ENCODE data around the gene DCST2.

Gene DCST2

DNA sequence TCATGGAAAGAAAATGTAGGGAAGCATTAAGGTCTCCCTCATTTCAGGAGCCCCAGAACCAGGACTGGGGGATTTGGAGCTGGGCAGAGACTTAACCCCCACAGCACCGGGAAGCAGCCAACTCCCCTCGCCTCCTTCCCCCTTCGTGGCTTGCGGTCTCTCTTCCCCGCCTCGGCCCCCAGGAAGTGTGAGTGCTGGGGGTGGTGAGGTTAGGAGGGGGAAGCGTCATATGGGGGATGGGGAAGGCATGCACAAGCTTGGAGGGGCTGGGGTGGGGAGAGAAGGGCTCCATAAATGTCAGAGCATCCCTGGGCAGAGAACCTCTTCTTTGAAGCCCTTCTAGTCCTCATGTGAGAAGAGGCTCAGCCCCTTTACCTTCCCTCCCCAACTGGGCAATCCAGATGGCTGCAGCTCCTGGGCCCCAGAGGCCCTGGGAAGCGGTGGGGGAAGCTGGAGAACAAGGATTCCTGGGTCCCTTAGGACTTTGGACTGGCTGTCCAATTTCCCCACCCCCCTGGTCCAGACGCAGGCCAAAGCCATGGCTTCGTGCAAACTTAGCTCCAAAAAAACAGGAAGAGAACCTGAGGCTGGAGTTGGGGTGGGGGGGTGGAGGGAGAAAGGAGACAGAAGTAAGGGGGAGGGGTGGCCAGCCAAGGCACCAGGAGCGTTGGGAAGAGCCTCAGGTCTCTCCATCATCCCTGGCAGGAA, 23.2 kb downstream of the DCST2 start:
- no peak for DNase-seq (ENCODE audit: low read depth, low spot score)

DNA sequence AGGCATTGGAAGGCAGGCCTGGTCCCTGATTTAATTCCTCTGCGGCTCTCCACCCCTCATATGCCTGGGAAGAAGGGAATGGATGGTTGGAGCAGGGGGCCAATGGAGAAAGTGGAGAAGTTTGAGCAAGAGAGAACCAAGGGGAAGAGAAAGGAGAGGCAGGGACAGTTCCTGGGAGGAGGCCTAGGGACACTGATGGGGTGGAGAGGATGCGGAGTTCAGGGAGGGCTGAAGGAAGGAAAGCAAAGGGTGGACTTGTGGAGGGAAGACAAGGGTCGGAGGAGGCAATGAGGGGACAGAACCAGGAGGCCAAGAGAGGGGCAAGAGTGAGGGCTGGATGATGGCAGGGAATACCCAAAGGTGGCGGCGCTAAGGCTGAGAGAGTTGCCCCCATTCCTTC, 23.8 kb downstream of the DCST2 start:
- DNase-seq (ENCODE audit: low read depth, low spot score), result no peak

DNA sequence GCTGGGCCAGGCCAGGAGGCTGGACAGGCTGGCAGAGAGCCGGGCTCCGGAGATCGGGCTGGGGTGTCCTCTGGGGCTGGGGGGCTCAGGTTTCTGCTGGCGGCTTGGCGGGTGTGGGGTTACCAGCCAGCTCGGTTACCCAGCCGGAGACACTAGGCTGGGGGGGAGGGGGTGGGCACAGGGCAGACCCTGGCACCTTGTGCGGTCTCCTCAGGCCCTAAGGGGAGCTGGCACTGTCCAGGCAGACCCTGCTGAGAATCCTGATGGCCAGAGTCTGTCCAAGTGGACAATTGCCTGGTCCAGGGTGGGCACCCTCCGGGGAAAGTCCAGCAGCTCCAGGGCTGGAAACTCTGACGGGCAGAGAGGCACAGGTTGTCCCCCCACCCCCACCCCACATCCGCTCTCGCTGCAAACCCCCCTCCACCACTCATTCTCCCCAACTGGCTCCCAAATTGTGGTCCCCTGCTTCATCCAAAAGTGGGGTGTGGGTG, 24.3 kb downstream of the DCST2 start:
- no peak for DNase-seq (ENCODE audit: low read depth, low spot score)

DNA sequence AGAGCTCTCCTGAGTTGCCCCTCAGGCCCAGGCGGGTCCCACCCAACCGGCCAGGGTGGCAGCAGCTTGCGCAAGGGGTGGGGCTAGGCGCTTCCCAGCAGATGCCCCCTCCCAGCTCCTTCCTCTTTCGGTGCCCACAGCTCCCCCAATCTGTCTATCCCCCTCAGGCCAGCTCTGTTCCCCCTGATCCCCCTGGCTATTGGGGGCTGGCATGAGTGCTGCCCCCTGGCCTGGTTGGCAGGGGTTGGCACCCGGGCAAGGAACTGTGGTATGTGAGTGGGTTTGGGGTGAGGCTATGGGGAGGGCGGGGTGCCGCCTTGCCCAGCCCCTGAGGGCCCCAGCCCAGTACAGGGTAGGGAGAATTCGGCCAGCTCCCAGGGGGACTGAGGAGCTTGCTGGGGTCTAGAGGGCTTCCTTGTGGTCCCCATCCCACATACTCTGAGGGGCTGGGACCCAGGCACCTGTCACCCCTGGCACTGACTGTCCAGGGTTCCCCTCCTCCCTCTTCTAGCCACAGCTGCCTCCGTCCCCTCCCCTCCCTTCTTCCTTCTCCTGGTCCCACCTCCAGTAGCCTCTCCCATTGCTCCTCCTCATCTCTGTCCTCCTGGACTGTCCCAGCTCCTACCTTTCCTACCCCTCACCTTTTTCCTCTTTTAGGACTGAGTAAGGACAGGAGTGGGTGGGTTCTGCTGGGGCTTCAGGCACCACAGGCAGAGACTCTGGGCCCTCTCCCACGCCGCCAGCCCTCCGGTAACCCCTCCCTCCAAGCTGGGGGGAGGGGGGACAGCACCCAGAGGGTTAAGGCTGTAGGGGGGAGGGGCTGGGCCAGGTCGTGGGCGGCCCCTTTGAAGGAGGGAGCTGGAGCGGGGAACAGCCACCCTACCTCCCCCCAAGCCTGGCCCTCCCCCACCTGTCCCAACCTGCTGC, 25.3 kb downstream of the DCST2 start:
- DNase-seq (ENCODE audit: low read depth, low spot score), result no peak

DNA sequence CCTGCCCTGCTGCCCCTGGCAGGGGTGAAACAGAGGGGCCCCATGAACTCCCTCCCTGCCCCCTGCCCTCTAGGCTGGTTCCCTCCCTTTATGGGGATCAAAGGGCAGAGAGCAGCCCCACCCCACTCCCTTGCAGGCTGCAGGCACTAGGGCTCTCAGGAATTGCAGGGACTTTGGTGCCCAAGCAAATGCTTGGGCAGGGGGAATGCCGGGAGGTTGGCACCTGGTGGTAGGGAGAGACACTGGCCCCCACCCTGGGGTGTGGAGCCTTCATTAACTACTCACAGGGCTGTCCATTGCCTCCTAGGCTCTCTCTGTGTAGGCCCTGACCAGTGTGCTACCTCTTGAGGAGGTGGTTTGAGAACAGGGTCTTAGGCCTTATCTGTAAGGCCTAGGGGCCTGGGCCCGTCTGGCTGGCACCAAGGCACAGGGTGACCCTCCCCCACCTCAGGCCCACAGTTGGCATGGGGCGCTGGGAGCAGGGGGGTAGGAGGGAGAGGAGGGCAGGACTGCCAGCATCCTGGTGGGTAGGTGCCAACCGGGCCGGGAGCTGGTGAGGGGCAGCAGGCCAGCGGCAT, 26.2 kb downstream of the DCST2 start:
- DNase-seq (ENCODE audit: low read depth, low spot score), result no peak

DNA sequence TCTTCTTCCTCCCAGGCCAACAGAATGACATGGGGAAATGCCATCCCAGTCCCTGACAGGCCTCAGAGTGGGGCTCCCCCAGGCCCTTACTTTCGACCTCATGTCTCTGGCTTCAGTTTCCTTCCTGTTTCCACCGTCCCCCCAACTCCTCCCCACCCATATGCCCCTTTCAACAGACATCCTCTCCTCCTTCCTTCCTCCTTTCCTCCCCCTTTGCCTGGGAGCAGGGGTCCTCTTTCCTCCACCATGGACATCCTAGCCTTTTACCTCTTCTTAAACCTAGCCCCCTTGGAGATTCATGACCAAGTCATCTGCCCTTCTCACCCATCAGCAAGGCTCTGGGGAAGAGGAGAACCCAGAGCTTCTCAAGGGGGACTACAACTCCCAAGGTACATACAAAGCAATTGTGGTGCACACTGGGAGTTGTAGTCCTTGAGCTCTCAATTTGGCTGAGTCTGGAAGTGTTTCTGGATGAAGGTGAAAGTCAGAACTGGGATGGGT, 26.9 kb downstream of the DCST2 start:
- no peak for DNase-seq (ENCODE audit: low read depth, low spot score)

DNA sequence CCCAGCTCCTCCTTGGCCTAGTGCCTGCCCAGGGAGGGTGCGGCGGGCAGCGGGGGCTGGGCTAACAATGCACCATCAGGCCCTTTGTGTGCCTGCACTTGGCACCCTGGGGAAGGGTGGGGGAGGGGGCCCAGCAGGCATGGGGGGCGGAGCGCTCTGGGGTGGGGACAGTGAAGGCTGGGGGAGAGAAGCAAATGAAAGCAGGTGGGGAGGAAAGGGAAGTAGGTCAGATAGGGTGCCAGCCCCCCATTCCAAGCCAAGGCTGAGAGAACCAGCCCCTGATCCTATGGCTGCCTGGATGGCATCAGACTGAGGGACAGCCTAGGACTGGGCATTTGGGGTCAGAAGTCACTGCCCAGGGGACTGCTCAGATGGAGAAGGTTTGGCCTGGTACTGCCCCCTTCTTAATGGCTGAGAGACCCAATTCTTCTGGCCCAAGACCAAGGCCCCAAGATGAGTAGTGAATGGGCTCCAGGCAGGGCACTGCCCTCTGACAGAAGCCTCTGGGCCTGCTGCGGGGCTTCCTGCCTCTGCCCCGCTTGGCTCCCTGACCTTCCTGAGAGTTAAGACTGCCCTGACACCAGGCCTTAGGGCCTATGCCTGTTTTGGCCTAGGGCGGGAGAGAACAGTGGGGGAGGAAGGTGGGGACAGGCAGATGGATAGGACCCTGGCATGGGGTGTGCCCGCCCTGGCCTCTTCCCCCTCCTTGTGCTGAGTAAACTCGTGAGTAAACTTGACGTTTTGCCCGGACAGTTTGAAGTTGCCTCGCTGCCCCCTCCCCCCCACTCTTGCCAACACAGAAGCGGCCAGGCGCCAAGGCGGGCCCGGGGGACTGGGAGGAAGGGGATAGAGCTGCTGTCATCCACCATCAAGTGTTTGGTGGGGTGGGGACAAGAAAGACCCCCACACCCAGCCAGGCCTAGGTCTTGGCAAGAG, 28.2 kb downstream of the DCST2 start:
- no peak for DNase-seq (ENCODE audit: low read depth, low spot score)

DNA sequence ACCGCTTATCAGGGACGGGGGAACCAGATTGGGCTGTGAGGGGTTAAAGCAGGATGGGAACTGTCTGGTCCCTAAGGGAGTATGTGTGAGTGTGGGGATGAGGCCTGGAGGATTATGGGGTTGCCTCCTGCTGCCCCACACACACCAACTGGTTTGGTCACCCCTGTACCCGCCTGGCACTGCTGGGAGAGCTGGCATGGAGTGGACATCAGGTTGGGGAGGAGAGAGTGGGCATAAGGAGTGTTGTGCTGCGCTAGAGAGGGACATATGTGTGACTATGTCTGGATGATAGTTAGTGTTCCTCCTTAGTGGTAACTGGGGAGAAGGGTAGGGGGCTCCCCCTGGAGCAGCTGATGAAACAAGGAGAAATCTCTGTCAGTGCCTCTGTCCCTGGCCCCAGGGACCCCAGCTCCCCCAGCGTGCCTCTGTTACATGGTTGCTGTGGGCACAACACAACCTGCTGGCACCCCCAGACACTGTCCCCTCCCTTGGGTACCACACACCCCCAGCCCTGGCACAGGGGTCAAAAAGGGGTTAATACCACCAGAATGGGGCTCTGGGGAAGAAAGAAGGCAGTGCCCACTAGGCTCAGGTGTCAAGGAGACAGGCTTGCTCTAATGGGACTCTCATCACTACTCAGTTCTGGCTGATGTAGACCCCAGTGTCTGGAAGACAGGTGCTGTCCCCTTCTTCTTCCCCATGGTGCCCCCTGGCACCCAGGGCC, 29.1 kb downstream of the DCST2 start:
- no peak for DNase-seq (ENCODE audit: low read depth, low spot score)

DNA sequence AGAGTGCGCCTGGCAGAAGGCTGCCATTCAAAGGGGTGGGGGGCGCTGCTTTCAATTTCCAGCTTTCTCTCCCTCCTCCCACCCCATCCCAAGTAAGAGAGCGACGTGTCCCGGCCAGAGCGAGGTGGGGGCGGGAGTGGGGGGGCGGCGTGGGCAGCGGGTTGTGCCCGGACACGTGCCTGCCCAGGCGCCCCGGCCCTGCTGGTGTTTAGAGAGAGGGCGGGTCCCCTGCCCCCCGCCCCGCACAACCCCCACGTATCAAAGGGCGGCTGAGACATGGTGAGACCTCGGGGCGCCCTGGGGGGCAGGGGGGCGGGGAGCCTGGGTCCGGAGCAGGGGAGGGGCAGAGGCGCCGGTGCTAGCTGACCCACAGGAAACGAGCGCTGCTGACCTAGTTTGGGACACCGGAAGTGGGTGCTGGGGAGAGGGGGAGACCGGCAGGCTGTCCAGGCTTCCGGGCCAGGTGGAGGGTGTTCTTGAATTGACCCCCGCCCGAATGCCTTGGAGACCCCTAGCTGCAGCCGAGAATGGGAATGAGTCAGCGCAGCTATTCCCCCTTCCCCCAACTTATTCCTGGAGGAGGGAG, 29.7 kb downstream of the DCST2 start:
- DNase-seq (ENCODE audit: low read depth, low spot score), result no peak

DNA sequence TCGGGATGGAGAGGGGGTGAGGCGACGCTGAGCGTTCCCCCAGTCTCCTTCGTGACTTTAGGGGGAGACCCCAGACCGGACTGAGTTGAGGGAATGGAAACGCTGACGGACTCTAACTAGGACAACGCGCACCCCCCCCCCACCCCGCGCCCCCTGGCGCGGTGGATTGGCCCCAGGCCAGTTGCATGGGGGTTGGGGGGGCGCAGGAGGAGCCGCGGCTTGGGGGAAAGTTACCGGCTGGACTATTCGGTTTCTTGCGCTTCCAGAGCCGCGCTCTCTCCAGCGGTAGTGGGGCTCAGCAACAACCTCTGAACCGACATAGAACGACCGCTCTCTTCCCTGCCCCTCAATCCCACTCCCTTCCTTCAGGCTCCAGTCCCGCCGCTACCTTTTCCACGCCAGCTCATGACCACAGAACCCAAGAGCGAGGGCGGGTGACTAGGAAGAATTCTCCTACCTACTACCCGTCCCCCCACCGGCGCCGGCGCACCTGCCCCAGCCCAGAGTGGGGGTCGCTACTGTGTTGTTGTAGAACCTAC, 30.3 kb downstream of the DCST2 start:
- no peak for DNase-seq (ENCODE audit: low read depth, low spot score)

DNA sequence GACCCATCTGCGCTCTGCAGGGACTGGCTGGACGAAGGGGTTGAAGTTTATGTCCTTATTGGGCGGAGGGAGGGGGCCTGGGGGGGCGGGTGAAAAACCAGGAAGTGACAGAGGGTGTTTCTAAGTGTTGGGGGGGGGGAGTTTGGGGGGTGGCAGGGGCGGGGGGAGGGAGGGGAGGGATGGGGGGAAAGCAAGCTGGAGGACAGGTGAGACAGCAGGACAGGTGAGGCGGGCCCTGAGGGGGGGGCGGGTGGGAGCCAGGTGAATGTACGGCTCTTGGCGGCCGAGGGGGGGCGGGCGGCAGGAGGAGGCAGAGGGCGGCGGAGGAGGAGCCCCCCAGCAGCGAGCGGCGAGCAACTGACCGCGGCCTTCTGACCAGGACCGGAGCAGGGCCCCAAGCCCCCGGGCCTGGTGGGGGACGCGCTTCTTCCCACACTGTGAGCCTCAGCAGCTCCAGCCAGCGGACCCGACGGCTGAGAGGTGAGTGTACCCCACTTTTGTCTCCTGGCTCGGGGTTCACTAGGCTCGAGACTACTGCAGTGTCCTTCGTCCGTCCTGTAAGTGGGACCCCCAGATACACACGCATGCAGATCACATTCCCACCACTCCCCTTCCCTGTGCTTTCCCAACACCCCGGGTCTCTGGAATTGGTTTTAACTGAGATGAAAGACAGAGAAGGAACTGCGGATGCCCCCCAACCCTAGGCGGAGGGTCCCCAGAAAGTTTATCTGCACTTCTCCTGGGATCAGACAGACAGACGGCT, 30.9 kb downstream of the DCST2 start, which contains the start of gene ZBTB7B:
TSS of gene ZBTB7B (plus strand) at position 339 of the 763 bp plus-strand sequence. CDS start 11,859 bp downstream, outside the sequence.
- DNase-seq (ENCODE audit: low read depth, low spot score), result no peak

DNA sequence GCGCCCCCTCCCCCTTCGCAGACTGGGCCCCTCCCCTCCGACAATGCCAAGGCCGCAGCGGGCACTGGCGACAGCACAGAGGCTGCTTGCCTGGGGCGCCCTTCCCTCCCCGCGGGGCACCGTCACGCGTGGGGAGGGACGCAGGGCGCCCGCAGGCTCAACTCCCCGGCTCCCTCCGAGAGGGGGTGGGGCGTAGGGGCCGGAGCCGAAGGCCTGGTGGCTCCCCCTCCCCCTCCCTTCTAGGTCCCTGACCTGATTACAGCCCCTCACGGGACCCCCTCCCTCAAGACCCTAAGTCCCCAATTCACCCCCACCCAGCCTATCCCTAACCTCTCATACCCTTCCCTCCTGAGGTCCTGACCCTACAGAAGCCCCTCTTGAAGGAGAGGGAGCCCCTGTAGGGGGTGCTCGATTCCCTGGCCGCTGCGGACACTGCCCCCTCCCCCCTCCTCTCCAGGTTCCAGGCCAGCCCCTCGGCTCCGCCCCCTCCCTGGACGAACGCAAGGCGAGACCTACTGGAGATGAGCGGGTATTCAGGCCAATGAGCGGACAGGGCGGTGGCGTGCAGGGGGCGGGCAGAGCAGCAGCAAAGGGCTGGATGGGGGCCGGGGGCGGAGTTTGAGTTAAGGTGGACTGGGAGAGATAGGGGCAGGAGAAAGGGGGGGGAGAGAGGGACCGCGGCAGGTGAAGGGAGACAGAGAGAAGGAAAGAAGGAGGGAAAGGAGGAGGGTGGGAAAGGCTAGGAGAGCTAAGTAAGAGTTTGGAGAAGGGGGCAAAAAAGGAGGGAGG, 31.7 kb downstream of the DCST2 start:
- DNase-seq (ENCODE audit: low read depth, low spot score), result peak; percentile 93

DNA sequence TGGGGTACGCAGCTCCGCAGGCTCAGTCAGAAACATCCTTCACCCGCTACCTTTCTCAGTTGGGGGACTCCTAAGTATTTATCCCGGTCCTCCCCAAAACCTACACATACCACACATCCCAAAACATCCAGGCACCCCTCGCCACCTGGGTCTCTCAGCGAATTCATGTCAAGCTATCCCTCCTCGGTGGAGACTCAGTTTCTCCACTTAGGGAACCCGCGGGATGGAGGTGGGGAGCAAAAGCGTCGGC, 32.2 kb downstream of the DCST2 start:
- no peak for DNase-seq (ENCODE audit: low read depth, low spot score)

DNA sequence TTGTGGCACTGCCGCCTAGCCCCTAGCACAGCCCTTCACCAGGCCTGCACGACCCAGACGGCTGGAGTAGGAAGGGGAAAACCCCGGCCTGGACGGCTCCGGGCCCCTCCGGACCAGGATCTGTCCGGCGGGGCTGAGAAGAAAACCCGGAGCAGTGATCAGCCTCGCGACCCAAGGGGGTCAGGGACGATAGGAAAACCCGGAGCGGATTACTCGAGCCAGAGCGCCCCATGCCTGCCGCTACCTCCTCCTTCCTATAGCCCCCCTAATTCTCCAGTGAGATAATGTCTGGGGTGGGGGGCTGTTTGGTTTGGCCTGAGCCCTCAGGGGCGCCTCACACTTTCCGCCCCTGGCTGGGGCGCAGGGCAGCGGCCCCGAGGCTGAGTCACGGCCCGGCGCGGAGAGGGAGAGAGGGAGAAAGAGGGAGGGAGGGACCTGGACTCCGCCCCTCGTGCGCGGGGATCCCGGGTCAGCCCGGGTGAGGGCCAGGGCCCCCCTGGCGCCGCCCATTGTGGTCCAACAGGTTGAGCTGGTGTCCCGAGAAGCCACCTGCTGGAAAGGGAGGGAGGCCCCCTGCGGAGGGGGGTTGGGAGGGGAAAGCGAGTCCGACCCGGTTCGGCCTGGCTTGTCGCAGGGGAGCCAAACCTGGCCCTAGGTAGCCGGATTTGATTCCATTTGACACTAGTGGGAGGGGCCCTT, 32.7 kb downstream of the DCST2 start:
- peak; percentile 77 for DNase-seq (ENCODE audit: low read depth, low spot score)

DNA sequence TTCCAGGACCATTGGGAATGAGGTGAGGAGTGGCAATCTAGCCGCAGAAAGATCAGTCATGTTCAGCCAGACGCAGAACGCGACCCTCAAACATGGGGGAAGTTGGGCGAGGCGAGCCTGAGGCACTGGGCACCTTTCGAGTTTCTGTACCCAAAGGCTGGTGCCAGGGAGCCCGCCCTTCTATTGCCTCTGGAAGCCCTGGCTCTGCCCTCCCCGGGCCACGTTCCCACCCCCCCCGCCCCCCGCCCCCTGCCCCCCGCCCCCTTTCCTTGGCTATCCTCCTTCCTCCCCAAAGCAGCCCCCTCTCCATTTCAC, 33.2 kb downstream of the DCST2 start:
- DNase-seq (ENCODE audit: low read depth, low spot score), result no peak

DNA sequence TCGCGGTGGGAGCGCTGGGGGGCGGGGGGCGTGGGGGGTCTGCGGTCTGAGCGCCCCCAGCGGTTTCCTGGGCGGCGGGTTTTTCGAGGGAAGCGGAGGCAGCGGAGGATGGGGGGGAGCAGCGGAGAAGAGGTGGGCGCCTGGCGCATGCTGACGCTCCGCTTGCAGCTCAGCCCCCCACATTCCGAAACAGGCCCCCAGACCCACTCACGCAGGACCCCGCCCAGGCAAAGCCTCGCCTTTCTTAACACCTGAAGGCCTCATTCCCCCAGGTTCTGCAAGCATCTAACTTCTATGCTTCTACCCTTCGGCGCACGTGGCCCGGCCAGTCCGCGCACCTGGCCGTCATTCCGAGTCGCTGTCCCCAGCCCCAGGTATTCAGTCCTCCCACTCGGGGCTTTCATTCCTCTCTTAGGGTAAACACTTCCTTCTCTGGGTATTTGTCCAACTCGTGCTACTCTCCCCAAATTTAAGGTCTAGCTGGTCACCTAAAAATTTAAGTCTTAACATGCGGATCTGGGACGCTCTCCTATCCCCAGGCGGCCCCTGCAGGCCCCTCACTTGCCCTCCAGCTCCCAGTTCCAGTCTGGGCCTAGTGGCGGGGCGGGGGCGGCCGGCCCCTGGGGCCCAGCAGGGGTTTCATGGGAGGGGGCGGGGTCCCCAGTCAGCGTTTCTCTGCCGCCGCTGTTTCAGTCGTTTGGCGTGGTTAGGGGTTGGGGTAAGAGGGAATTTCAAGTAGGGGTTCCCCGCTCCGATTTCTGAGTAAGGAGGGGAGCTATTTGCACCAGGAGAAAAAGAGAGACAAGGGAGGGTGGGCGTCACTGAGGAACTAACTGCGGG, 33.8 kb downstream of the DCST2 start:
- no peak for DNase-seq (ENCODE audit: low read depth, low spot score)

Data from brain pericyte (primary cell).